RWPE2 (cell line): ENCODE measurements around the gene CCDC158.
"Not testable (repeated sequence)": the region's sequence is repeated elsewhere in the genome, so short reads cannot be mapped to it uniquely, and the experiment has no call there.

ENCODE experiments used
- ATAC-seq: fragments of 200-7000 bp; cut with Tn5 transposase; 3 replicates; pipeline ENCODE4 v1.9.1; 2021; ENCODE audit warnings: low read depth
- DNase-seq: peaks from one replicate; pipeline ENCODE4 v3.0.0-alpha.2; 2020; ENCODE audit warnings: low spot score
- H3K27ac ChIP-seq: fragments of 450-650 bp; 2 replicates; pipeline ENCODE4 v1.5.1; 2017; ENCODE audit warnings: mild to moderate bottlenecking; ENCODE audit not compliant: poor library complexity, severe bottlenecking
- H3K27me3 ChIP-seq: fragments of 250-450 bp; sonication (Bioruptor Pico); 2 replicates; pipeline ENCODE4 v1.5.1; 2021; ENCODE audit warnings: mild to moderate bottlenecking, moderate library complexity; ENCODE audit not compliant: insufficient read depth, poor library complexity, severe bottlenecking
- H3K36me3 ChIP-seq: fragments of 250-450 bp; sonication (Bioruptor Pico); 2 replicates; pipeline ENCODE4 v1.5.1; 2020; ENCODE audit warnings: low read depth, mild to moderate bottlenecking, moderate library complexity
- H3K4me1 ChIP-seq: fragments of 250-450 bp; sonication (Bioruptor Pico); 2 replicates; pipeline ENCODE4 v1.5.1; 2021; ENCODE audit warnings: mild to moderate bottlenecking, moderate library complexity; ENCODE audit not compliant: insufficient read depth, poor library complexity, severe bottlenecking
- H3K4me3 ChIP-seq: fragments of 250-450 bp; sonication (Bioruptor Pico); 2 replicates; pipeline ENCODE4 v1.5.1; 2021; ENCODE audit warnings: mild to moderate bottlenecking, moderate library complexity; ENCODE audit not compliant: severe bottlenecking
- H3K9me3 ChIP-seq: fragments of 250-450 bp; sonication (Bioruptor Pico); 2 replicates; pipeline ENCODE4 v1.5.1; 2021; ENCODE audit warnings: mild to moderate bottlenecking, moderate library complexity; ENCODE audit not compliant: severe bottlenecking
- CTCF ChIP-seq: fragments of 450-650 bp; IDR thresholded peaks from one replicate; pipeline ENCODE4 v1.5.1; 2017; ENCODE audit warnings: mild to moderate bottlenecking, moderate library complexity; ENCODE audit not compliant: poor library complexity, severe bottlenecking

CCDC158 gene

GRCh38 chr4:76434901-76435527 lies 14.1 kb upstream of the CCDC158 start, which contains the start of gene SHROOM3:
SHROOM3 (plus strand) TSS chr4:76435229; CDS start chr4:76436053, 824 bp downstream.
- no peak for TF ChIP-seq CTCF
- no peak within 1 kb of the TSS for H3K4me3 ChIP-seq

GRCh38 chr4:76430519-76431388 lies 9.8 kb upstream of the CCDC158 start:
- DNase-seq (no peak), ATAC-seq (no peak)
- Histone ChIP-seq H3K27ac (no peak overlapping the region), H3K36me3 (no peaks in the 10 kb centered on the region), H3K27me3 (no peaks in the 10 kb centered on the region), H3K4me3 (no peak overlapping the region), H3K4me1 (peaks cover 3% of the 10 kb centered on the region), H3K9me3 (no peaks in the 10 kb centered on the region)
- peak; percentile 90 for TF ChIP-seq CTCF

More at GRCh38 chr4:76434901-76435527, 14.1 kb upstream of the CCDC158 start, which contains the start of gene SHROOM3:
- Histone ChIP-seq H3K27ac (no peak within 1 kb of the TSS), H3K36me3 (no peaks in the 10 kb centered on the region), H3K4me1 (peaks cover 3% of the 10 kb centered on the region), H3K9me3 (no peaks in the 10 kb centered on the region), H3K27me3 (no peaks in the 10 kb centered on the region)
- no peak for DNase-seq
- ATAC-seq: peak; percentile 40

- Histone ChIP-seq H3K4me3 (no peak overlapping the region), H3K36me3 (no peaks in the 10 kb centered on the region), H3K4me1 (peaks cover 3% of the 10 kb centered on the region), H3K27ac (no peak overlapping the region), H3K27me3 (no peaks in the 10 kb centered on the region), H3K9me3 (no peaks in the 10 kb centered on the region)
- no peak for DNase-seq
- ATAC-seq: no peak
- no peak for TF ChIP-seq CTCF
Measured at GRCh38 chr4:76429636-76430035, 8.7 kb upstream of the CCDC158 start.

GRCh38 chr4:76426272-76426671 lies 5.3 kb upstream of the CCDC158 start:
- no peaks in the 10 kb centered on the region for H3K36me3 ChIP-seq
- TF ChIP-seq CTCF: peak; percentile 50
- no peaks in the 10 kb centered on the region for H3K4me1 ChIP-seq
- no peaks in the 10 kb centered on the region for H3K9me3 ChIP-seq
- no peak for DNase-seq
- H3K27ac ChIP-seq: no peak overlapping the region
- peak; percentile 71 for ATAC-seq
- no peaks in the 10 kb centered on the region for H3K27me3 ChIP-seq
- no peak overlapping the region for H3K4me3 ChIP-seq

- H3K27me3 ChIP-seq, ATAC-seq: not testable (repeated sequence)
Measured at GRCh38 chr4:76423159-76423558, 2.2 kb upstream of the CCDC158 start.

More at GRCh38 chr4:76423159-76423558, 2.2 kb upstream of the CCDC158 start:
- H3K9me3 ChIP-seq, DNase-seq, H3K27ac ChIP-seq, H3K4me3 ChIP-seq, H3K4me1 ChIP-seq, H3K36me3 ChIP-seq: not testable (repeated sequence)
